ENCODE results near the gene PSMC3. TPM values are rescaled to one million over a fixed set of nuclear protein-coding genes. Genes with fewer than 3 reads are reported as not detected.

The PSMC3 gene

Small RNA genes within 50 kb of the gene (small RNA-seq; reads per million reads assigned to genes)
- not detected for gene MIR4487 (ENCODE audit: insufficient read depth)

Measured in mesendoderm (in vitro differentiated cells).